ENCODE results near the gene SLC2A9.

DNA sequence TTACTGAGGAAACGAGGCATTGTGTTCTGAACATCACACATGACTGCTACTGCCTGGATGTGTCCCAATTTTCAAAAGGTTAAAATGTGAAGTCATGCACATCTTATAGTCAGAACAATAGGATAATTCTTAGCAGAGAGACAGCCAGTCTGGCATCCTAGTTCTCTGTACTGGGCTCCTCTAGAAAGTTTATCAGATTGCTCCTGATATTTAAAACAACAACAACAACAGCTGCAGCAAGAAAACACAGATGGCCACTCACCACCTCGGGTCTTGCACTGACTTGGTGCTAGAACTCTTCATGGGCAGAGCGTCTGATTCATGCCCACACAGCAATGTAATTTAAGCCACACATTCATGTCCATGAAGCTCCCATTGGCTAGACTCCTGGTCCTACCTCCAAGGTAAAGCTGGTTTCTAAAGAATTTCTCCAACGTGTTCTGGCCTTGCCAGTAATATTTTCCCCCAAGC, 33.3 kb upstream of the SLC2A9 start:
- TF ChIP-seq, protein P1, sequence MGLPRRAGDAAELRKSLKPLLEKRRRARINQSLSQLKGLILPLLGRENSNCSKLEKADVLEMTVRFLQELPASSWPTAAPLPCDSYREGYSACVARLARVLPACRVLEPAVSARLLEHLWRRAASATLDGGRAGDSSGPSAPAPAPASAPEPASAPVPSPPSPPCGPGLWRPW (IDR thresholded peaks at IDR 0.05) = no peak
- TF ChIP-seq POLR2A (IDR thresholded peaks at IDR 0.05; ENCODE audit: low read length) (no peak), PHF8 (IDR thresholded peaks at IDR 0.05; ENCODE audit: borderline replicate concordance, low read depth) (no peak)
- TF ChIP-seq, protein P2, sequence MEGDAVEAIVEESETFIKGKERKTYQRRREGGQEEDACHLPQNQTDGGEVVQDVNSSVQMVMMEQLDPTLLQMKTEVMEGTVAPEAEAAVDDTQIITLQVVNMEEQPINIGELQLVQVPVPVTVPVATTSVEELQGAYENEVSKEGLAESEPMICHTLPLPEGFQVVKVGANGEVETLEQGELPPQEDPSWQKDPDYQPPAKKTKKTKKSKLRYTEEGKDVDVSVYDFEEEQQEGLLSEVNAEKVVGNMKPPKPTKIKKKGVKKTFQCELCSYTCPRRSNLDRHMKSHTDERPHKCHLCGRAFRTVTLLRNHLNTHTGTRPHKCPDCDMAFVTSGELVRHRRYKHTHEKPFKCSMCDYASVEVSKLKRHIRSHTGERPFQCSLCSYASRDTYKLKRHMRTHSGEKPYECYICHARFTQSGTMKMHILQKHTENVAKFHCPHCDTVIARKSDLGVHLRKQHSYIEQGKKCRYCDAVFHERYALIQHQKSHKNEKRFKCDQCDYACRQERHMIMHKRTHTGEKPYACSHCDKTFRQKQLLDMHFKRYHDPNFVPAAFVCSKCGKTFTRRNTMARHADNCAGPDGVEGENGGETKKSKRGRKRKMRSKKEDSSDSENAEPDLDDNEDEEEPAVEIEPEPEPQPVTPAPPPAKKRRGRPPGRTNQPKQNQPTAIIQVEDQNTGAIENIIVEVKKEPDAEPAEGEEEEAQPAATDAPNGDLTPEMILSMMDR (IDR thresholded peaks at IDR 0.05) = no peak

All from A549 (cell line).